ENCODE data around the gene ZNF609.
A peak's percentile ranks its signal among the peaks of the same experiment; 100 is the strongest.

ZNF609 gene

DNA sequence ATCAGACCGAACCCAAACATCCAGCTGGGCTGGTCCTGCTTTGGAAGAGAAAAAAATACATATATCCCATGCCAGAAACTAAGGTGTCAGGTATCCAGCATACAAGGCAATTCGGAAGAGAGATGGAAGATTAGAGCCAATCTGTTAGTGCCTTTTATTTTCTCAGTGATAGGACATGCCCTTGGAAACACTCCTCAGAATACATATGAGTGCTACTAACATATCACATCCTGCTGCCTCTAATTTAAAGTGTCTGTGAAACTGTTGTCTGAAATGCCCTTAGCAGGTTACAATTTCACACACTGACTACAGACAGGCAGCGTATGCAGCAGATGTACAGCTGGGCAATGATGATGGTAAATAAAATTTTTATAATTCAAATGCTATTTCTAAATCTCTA lies 236.1 kb downstream of the ZNF609 start:
- no peak for DNase-seq
- no peak for ATAC-seq

DNA sequence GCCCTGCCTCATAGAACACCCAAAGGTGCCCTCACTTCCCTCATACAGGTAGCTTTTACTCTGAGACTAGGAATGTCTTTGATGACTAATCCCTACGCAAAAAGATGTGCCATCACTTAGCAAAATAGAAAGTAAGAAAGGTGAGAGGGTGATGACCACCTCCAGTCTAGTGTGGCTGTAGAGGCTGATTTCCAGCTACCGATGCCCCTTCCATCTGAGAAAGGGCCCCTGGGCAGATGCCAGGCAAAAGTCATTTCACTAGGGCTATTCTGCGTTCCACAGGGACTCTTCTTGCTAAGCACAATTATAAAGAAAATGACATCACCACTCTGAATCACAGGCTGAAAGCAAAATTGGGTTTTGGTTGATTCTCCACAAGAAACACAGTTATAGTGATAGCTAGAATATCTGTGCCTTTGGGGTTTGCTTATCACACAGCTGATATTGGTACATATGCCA lies 237.6 kb downstream of the ZNF609 start:
- peak; percentile 34 for DNase-seq
- ATAC-seq: peak; percentile 64

DNA sequence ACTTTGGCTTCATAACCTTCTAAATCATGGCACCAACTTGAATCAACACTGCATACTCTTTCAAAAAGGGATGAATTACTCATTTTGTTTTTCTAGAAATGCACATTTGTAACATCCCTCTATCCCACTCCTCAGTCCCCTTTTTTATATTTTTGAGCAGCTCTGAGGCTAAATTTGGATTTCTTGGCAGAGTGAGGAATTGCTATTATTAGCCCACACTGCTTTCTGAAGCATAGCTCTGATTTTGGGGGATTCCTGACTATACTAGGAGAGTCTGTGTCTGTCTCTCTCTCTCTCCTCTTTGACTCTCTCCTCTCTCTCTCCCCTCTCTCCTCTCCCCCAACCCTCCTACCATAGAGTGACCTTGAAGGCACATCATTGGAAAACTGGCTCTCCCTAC lies 238.4 kb downstream of the ZNF609 start:
- no peak for ATAC-seq
- no peak for DNase-seq

DNA sequence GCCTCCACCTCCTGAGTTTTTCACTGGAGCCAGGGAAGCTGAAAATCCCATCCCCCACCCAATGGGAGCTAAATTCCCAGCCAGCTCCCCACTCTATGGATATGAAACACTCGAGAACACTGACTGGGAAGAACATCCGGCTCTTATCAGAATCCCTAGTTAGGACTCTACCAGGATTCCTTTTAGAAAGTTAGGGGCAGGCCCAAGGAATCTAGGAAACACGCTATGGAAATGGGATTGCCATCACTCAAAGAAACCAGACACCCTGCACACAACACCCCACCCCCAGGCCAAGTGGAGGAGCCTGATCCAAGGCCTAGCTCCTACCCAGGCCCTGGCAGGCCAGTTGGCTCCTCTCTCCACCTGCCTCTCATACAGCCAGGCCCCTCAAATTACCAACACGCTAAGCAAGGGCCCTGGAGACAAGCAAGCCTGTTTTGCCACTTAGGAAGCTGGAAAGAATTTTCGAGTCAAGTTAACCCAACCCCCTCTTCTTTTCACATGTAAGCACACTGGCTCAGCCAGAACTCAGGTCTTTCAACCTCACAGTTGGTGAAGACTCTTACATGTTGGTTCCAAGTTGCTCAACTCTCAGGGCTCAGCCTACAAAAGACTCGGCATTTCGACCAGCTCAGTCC lies 239.5 kb downstream of the ZNF609 start:
- ATAC-seq (no peak), DNase-seq (no peak)

DNA sequence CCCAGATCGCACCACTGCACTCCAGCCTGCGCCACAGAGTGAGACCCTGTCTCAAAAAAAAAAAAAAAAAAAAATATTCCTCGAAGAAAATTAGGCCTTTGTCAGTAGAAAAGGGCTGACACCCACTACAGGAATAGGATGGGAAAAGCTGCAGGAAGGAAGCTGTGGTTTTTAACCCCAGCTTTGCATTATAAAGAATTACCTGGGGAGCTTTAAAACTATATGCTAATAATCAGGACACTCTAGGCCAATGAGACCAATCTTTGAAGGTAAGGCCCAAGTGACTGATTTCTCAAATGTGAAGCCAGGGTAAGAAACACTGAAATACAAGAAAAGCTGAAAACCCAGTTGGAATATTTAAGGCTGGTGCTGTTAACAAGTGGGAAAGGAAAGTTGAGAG lies 240.7 kb downstream of the ZNF609 start:
- ATAC-seq (no peak), DNase-seq (no peak)

DNA sequence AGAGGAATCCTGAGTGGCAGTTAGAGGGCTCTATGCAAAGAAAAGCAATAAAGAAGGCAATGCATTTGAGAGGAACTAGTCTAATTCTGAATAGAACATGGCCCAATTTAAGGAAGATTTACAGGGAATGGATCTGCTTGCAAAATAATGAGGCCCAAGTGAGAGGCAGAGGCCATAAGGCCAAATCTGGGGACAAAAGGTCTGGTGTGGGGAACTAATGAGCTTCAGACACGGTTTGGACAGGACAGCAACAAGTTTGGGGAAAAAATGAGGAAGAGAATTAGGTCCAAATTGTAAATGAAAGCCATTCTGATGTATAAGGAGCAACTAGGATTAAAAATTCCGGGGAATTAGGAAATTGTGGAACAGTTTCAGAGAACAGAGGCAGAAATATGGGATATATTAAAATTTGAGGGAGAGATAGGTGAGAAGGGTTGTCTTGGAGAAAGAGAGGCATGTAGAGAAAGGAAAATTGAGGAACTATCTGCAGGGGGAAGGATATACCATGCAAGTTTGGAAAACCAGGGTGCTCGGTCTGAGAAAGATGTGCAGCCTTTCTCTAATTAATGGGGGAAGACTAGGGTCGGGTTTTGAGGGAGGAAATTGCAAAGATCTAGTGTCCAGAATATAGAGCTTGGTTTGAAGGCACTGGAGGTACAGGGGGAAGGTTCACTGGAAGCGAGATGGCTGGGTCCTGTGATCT lies 241.3 kb downstream of the ZNF609 start:
- ATAC-seq: no peak
- no peak for DNase-seq

DNA sequence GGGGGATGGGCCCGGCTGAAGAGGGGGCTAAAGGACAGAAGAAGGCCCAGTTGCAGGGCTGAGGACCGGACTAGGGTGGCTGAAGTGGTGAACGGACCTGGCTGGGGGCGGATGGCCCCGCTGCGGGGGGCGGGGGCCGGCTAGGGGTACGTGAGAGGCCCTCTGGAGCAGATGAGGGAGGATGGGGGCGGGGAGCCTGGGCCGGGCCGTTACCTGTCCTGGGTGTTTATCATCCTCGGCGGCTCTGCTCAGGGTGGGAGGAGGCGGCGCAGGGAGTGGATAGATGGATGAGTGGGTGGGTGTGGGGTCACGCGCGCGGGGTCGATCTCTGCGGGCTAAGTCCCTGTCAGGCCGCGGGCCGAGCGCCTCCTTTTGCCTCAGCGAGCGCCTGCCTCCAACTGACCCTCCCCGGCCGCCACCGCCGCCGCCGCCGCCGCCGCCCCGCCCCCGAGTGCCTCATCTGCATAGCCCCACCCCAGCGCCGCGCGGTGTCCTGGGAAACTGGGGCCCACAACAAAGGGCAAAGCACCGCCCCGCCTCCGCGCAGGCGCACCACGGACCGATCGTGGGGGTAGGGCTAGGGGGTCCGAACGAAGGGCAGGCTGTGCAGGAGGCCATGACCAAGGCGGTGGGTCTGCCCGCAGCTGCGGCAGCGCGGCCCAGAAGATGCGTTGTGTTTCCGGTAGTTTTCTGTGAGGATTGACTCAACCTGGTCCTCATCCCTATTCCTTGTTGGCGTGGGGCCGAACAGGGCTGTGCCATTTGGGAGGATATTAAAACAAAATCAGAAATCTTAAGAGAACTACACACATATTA lies 242.6 kb downstream of the ZNF609 start:
- DNase-seq (peak; percentile 99), ATAC-seq (peak; percentile 94)

DNA sequence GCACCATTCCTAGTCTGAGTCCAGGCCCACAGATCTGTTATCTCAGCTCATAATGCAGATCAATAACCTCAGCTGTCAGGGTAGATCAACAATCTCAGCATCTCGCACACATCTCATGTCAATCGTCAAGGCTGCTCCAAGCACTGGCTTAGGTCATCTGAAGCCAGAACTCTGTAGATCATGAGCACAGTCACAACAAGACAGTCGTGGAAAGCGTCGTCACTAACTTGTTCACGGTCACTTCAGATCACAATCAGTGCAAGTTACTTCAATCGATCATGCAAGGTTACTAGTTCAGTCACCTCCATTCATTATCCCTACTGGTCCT lies 243.2 kb downstream of the ZNF609 start:
- DNase-seq (no peak), ATAC-seq (no peak)

DNA sequence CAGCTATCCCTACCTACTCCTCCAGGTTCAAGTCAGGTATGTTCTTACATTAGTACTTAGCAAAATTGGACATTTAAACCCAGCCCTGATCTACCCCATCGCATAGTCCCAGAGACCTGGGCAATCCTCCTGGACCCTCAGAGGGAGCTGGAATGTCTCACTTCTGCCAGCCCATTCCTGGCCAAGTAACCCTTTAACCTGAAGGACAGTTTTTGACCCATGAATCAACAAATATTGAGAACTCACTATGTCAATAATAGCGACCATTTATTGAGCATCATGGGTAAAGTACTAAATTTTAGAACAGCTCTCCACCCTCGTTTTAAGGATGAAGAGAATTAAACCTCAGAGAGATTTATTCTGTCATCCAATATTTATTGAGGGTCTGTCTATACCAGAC lies 244.6 kb downstream of the ZNF609 start:
- ATAC-seq (no peak), DNase-seq (no peak)

DNA sequence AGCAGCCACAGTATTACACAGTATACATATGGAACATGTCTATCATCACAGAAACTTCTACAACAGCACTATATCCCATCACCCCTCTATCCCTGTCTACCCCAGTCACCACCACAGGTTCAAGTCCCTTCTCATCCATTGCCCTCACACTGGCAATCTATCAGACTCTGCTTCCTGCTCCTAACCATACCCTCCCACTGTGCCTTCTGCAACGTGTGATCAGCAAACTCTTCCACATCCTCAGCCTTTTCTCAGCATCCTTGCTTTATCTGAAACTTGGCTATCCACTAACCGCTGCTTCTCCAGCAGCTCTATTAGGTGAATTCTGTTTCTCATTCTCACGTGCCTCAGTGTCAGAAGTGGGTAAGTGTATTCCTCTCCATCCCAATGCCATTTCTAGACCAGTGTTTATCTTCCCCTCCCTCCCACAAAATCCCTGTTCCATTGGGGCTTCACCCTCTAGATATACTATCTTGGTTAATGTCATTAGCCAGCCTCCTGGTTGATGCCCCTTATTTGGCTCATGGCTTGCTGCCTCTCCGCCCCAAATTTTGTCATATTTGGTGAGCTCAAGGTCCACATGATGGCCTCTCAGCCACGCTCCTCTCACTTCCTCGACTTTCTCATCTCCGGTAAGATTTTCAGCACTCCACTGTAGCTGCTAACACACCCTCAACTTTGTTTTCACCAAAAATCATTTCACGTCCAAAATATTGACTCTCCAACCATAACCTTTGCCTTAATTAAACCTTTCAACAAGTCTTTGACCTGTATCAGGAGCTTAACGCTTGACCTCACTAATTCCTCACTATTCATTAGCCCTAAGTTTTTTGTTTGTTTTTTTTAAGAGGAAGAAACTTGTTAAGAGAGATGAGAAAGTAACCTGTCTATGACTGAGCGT lies 245.9 kb downstream of the ZNF609 start:
- no peak for DNase-seq
- ATAC-seq: no peak

DNA sequence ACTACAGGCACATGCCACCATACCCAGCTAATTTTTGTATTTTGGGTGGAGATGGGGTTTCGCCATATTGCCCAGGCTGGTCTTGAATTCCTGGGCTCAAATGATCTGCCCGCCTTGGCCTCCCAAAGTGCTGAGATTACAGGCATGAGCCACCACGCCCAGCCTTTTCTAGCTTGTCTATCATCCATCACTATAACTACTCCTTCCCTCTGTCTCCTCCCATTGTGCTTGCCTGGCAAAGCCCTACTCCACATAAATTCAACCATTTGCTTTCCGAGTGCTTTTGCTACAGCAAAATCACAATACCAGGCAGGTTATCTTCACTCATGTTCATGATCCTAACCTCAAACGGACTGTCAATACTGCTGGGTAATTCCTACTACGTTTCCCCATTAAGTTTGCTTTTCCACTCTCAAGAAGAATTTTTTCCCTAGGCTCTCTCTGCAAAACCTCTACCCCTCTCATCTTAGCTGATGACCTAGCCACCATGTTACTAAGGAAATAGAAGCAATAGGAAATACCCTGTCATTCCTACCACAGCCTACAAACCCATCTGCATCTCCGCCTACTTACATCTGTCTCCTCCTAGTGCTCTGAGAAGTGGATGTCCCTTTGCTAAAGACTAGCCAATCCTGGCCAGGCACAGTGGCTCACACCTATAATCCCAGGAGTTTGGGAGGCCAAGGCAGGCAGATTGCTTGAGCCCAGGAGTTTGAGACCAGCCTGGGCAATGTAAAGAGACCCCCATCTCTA lies 250.5 kb downstream of the ZNF609 start:
- DNase-seq: no peak
- peak; percentile 59 for ATAC-seq

DNA sequence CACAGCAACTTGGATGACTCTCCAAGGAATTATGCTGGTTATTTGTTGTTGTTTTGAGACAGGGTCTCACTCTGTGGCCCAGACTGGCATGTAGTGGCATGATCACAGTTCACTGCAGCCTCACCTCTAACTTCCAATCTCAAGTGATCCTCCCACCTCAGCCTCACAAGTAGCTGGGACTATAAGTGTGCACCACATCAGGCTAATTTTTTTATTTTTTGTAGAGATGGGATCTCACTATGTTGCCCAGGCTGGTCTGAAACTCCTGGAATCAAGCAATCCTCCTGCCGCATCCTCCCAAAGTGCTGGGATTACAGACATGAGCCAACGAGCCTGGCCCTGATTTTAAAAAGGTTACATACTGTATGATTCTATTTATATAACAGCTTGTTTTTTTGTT lies 252.0 kb downstream of the ZNF609 start:
- DNase-seq (no peak), ATAC-seq (no peak)

DNA sequence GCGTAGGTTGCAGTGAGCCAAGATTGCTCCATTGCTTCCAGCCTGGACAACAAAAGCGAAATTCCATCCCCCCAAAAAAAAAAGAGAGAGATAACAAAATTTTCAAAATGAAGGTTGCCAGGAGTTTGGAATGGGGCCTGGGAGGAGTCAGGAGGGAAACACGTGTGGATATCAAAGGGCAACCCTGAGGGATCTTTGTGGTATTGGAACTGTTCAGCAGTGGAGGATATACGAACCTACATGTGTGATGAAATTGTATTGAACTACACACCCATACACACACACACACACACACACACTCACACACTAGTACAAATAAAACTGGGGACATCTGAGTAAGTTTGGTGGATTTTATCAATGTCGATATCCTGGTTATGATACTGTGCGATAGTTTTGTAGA lies 253.2 kb downstream of the ZNF609 start:
- DNase-seq (no peak), ATAC-seq (no peak)

DNA sequence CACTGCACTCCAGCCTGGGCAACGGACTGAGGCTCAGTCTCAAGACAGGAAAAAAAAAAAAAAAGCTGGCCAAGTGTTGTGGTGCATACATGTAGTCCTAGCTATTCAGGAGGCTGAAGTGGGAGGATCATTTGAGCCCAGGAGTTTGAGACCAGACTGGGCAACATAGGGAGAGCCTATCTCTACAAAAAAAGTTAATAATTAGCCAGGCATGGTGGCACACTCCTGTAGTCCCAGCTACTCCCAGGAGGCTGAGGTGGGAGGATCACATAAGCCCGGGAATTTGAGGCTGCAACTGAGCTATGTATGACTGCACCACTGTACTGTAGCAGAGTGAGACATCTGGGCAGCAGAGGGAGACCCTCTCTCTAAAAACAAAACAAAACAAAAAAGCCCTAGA lies 256.1 kb downstream of the ZNF609 start:
- ATAC-seq (no peak), DNase-seq (no peak)

DNA sequence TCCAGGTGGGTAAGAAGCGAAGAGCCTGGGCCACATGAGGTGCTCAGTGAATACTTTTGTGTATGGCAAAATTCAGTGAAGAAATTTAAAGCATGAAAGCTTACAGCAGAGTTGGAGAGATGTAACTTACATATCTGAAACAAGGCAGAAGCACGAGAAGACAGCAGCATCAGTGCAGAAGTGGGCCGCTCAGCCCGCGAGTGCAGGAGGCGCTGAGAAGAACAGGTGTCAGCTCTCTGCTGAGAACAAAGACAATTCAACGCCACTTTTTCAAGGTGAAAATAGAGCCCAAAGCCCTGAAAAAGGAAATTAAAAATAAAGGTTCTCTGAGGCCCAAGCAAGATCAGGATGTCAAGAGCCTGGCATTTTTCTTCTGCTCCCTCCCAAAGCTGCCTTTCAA lies 256.8 kb downstream of the ZNF609 start:
- ATAC-seq: no peak
- no peak for DNase-seq

DNA sequence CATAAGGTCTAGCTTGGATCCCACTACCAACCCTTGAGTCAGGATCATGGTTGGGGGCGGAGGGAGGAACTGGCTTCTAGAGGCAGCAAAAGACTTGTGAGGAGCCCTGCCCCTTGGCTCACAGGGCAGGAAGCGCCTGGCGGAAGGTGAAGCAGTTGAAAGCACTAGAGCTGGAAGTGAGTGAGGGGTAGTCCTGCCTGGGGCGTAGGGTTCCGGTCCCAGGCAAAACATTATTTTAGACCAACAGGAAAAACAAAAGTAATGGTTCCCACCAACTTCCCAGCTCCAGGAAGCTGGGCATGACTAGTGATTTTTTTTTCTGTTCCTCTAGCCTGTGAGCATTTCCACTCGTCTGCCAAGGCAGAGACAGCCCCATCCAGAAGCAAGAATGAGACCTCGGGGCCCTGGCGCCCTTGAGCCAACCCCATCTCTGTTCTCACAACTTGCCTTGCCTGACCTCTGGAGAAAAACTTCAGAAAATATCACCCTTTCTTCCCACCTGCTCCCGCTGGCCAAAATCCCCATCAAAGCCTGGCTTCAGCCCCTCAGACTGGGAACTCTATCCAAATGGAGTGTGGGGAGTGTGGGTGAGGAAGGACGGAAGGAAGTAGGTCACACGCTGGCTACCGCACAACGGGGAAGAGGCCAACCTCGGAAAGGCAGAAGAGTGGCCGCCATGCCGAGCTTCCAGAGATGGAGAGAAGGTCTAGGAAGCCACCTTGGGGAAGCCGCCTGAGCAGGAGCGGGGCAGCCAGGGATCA lies 257.5 kb downstream of the ZNF609 start:
- ATAC-seq (no peak), DNase-seq (peak; percentile 20)

DNA sequence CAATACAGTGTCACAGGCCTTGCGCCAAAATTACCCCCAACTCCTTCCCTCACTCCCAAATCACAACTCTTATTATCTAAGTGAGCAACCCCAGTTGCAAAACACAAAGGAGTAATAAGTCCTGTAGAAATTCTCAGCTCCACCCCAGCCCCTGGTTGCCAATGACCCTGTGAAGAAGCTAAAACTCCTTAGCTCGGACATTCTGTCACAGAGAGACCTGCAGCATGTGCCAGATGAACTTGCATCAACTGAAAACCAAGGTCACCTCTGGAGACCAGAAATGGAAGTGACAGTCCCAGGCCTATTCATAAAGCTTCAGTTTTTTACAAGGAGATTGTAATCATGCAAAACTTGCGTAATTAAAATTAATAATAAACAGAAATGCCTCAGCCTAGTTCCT lies 259.8 kb downstream of the ZNF609 start:
- DNase-seq (no peak), ATAC-seq (no peak)

DNA sequence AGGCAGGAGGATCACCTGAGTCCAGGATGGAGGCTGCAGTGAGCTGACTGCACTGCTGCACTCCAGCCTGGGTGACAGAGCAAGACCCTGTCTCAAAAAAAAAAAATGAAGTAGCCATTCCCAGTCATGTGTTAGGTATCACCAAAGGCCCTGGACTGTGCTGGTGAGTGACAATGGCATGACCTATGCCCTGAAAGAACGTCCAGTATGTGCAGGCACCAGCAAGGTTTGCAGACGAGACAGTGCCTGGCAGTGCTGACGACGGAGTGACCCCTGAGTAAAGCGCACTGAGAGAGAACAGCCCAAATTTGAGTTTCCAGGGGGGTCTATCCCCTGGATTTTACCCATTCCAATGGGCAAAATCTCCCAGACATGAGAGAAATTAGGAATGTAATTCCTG lies 269.8 kb downstream of the ZNF609 start:
- ATAC-seq (no peak), DNase-seq (no peak)

DNA sequence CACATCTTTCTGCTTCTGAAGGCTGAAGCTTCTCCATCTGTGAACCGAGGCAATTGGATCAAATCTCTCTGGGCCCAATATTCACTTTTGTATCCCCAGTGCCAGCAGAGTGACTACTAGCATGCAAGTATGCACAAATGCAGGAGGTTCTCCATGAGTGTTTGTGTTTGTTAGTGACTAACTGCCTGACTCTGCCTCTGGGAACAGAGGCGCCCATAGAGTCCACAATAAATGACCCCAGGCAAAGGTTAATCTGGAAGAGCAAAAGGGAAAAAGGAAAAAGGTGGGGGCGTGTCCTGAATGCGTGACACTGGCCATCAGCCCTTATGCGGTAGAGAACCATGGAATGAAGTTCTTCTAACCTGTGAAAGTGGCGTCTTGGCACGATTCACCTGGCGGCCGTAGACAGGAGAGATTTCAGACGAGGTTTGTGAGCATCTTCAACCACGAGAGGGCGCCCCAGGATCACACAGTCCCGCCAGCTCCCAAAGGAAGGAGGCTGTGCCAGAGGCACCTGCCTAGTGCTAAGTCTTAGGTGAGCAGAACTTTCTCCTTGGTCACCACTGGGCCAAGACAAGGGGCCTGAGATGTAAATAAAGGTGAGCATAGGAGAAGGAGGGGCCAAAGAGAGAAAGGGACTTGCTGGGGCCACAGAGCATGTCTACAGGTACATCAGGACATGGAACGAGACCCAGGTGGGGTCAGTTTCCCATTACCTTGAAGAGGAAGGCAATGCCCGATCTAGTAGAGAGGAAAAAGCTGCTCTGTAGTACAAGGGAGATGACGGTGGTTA lies 270.8 kb downstream of the ZNF609 start:
- peak; percentile 90 for DNase-seq

DNA sequence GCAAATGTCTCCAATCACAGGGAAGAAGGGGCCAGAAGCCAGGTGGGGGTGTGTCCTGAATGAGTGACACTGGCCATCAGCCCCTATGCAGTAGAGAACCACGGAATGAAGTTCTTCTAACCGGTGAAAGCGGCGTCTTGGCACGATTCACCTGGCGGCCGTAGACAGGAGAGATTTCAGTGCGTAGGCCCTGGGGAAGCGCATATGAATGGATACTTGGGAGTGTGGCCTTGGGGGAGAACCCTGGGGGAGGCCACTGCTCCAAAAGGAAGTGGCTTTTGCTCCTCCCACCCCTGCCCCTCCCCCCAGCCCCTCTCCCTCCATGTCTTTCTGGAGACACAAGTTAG lies 271.4 kb downstream of the ZNF609 start:
- DNase-seq: no peak
- ATAC-seq: no peak

More for the DNA sequence above, 270.8 kb downstream of the ZNF609 start:
- ATAC-seq: peak; percentile 78
